Measurements from ENCODE around the gene ZFP36L1. TPM values are rescaled to one million over a fixed set of nuclear protein-coding genes. Genes with fewer than 3 reads are reported as not detected.
A peak's percentile ranks its signal among the peaks of the same experiment; 100 is the strongest.

The ZFP36L1 gene
- total and polyA plus RNA-seq, 2 of the 13 experiments (the other 11 are each of a cell fraction or from before 2014, with no cell fraction given): 7.4 to 10.2 TPM

DNA sequence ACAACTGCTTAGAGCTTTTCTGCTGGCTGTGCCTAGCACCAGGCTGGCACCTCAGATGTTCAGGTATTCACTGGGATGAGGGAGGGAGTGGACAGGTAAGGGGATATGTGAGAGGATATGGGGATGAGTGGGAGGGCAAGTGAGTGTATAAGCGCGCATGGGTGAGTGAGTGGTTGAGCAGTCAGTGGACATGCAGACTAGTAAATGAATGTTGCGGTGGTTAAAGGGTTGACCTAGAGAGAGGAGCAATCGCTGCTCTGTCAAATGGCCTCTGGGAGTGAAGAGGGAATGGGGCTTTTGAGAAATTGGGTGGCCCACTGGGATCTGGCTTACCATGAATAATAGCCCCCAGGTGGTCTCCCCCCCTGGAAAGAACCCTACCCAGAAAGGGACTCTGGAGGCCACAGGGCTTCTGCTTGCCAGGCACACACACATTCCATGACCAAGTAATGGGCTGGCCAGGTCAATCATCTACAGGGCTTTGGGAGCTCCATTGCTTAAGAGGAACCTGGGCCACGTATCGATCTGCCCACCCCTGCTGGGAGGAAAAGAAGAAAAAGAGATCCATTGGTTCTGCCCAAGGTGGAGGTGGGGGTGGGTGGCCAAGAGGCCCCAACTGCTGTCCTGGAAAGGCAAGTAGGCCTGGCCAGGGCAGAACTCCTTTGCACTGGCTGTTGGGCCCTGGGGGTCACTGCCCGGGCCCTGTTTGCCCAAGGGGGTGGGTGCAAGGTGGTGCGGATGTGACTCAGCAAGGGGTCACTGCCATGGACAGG lies 30.8 kb upstream of the ZFP36L1 start (continued):
- peak; percentile 80 for TF ChIP-seq GZF1 (CRISPR knock-in tag; IDR thresholded peaks at IDR 0.05)
- peak; percentile 58 for TF ChIP-seq MIXL1 (CRISPR knock-in tag; IDR thresholded peaks at IDR 0.05)
- TF ChIP-seq NFKB2 (CRISPR knock-in tag; IDR thresholded peaks at IDR 0.05; ENCODE audit: borderline replicate concordance): peak; percentile 57; the same call in 1 of the 2 replicates
- peak; percentile 97 for TF ChIP-seq PPARG (CRISPR knock-in tag; conservative IDR thresholded peaks at IDR 0.05)
- TF ChIP-seq, protein P1, sequence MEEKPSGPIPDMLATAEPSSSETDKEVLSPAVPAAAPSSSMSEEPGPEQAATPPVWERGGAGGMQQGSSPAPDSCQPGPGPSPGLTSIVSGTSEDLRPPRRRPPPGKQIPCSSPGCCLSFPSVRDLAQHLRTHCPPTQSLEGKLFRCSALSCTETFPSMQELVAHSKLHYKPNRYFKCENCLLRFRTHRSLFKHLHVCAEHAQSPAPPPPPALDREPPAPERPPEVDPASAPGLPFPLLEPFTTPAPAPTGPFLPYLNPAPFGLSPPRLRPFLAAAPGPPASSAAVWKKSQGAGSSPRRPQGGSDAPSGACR (CRISPR knock-in tag; IDR thresholded peaks at IDR 0.05): no peak
- peak; percentile 67 for TF ChIP-seq MED8 (CRISPR knock-in tag; IDR thresholded peaks at IDR 0.05; ENCODE audit: insufficient replicate concordance)
- TF ChIP-seq, protein P2, sequence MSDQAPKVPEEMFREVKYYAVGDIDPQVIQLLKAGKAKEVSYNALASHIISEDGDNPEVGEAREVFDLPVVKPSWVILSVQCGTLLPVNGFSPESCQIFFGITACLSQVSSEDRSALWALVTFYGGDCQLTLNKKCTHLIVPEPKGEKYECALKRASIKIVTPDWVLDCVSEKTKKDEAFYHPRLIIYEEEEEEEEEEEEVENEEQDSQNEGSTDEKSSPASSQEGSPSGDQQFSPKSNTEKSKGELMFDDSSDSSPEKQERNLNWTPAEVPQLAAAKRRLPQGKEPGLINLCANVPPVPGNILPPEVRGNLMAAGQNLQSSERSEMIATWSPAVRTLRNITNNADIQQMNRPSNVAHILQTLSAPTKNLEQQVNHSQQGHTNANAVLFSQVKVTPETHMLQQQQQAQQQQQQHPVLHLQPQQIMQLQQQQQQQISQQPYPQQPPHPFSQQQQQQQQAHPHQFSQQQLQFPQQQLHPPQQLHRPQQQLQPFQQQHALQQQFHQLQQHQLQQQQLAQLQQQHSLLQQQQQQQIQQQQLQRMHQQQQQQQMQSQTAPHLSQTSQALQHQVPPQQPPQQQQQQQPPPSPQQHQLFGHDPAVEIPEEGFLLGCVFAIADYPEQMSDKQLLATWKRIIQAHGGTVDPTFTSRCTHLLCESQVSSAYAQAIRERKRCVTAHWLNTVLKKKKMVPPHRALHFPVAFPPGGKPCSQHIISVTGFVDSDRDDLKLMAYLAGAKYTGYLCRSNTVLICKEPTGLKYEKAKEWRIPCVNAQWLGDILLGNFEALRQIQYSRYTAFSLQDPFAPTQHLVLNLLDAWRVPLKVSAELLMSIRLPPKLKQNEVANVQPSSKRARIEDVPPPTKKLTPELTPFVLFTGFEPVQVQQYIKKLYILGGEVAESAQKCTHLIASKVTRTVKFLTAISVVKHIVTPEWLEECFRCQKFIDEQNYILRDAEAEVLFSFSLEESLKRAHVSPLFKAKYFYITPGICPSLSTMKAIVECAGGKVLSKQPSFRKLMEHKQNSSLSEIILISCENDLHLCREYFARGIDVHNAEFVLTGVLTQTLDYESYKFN (CRISPR knock-in tag; conservative IDR thresholded peaks at IDR 0.05): peak; percentile 92
- peak; percentile 33 for TF ChIP-seq PHF8 (CRISPR knock-in tag; IDR thresholded peaks at IDR 0.05)
- TF ChIP-seq ZNF607 (CRISPR knock-in tag; IDR thresholded peaks at IDR 0.05; ENCODE audit: borderline replicate concordance): 0 out of 2 replicates have a peak, but pooled peaks have one; percentile 20
- 0 out of 2 replicates have a peak, but pooled peaks have one; percentile 56 for TF ChIP-seq ZNF556 (CRISPR knock-in tag; IDR thresholded peaks at IDR 0.05; ENCODE audit: borderline replicate concordance)
- TF ChIP-seq SPEN (CRISPR knock-in tag; IDR thresholded peaks at IDR 0.05; ENCODE audit: low read depth): peak; percentile 78
- TF ChIP-seq ZMYM4 (CRISPR knock-in tag; IDR thresholded peaks at IDR 0.05): peak; percentile 24; the same call in 1 of the 2 replicates
- peak; percentile 78; the same call in 1 of the 2 replicates for TF ChIP-seq ZNF546 (CRISPR knock-in tag; conservative IDR thresholded peaks at IDR 0.05)
- no peak for TF ChIP-seq ZBTB1 (CRISPR knock-in tag; IDR thresholded peaks at IDR 0.05; ENCODE audit: borderline replicate concordance)
- TF ChIP-seq, protein P3, sequence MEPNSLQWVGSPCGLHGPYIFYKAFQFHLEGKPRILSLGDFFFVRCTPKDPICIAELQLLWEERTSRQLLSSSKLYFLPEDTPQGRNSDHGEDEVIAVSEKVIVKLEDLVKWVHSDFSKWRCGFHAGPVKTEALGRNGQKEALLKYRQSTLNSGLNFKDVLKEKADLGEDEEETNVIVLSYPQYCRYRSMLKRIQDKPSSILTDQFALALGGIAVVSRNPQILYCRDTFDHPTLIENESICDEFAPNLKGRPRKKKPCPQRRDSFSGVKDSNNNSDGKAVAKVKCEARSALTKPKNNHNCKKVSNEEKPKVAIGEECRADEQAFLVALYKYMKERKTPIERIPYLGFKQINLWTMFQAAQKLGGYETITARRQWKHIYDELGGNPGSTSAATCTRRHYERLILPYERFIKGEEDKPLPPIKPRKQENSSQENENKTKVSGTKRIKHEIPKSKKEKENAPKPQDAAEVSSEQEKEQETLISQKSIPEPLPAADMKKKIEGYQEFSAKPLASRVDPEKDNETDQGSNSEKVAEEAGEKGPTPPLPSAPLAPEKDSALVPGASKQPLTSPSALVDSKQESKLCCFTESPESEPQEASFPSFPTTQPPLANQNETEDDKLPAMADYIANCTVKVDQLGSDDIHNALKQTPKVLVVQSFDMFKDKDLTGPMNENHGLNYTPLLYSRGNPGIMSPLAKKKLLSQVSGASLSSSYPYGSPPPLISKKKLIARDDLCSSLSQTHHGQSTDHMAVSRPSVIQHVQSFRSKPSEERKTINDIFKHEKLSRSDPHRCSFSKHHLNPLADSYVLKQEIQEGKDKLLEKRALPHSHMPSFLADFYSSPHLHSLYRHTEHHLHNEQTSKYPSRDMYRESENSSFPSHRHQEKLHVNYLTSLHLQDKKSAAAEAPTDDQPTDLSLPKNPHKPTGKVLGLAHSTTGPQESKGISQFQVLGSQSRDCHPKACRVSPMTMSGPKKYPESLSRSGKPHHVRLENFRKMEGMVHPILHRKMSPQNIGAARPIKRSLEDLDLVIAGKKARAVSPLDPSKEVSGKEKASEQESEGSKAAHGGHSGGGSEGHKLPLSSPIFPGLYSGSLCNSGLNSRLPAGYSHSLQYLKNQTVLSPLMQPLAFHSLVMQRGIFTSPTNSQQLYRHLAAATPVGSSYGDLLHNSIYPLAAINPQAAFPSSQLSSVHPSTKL (CRISPR knock-in tag; IDR thresholded peaks at IDR 0.05): peak; percentile 75
- peak; percentile 66 for TF ChIP-seq ZFX (CRISPR knock-in tag; IDR thresholded peaks at IDR 0.05; ENCODE audit: low read depth)
- TF ChIP-seq ZC3H4 (CRISPR knock-in tag; IDR thresholded peaks at IDR 0.05; ENCODE audit: borderline replicate concordance): no peak
- TF ChIP-seq KDM3A (CRISPR knock-in tag; IDR thresholded peaks at IDR 0.05; ENCODE audit: low read depth): 0 out of 2 replicates have a peak, but pooled peaks have one; percentile 38
- no peak for TF ChIP-seq MAF1 (CRISPR knock-in tag; IDR thresholded peaks at IDR 0.05; ENCODE audit: borderline replicate concordance)
- 0 out of 2 replicates have a peak, but pooled peaks have one; percentile 32 for TF ChIP-seq ZSCAN9 (CRISPR knock-in tag; IDR thresholded peaks at IDR 0.05; ENCODE audit: borderline replicate concordance)
- TF ChIP-seq FOXA1 (IDR thresholded peaks at IDR 0.05): no peak
- peak; percentile 76 for TF ChIP-seq FOXA1 (CRISPR knock-in tag; IDR thresholded peaks at IDR 0.05)
- TF ChIP-seq KLF16 (CRISPR knock-in tag; IDR thresholded peaks at IDR 0.05): peak in 1 of 2 experiments; percentile 66; a peak in 1 of 4 replicates

All from HepG2 (cell line).